Measurements from ENCODE around the gene ANKRD10.

The ANKRD10 gene

GRCh38 chr13:110869805-110870706 is 44.8 kb downstream of the ANKRD10 start (continued):
- TF ChIP-seq ZNF513 (tag by site-specific recombination; IDR thresholded peaks at IDR 0.05) (no peak), ZNF629 (tag by site-specific recombination; IDR thresholded peaks at IDR 0.05) (peak; percentile 99), WT1 (tag by site-specific recombination; IDR thresholded peaks at IDR 0.05) (peak; percentile 85), ZNF302 (tag by site-specific recombination; IDR thresholded peaks at IDR 0.05; ENCODE audit: low read depth) (no peak), ZNF140 (tag by site-specific recombination; IDR thresholded peaks at IDR 0.05) (no peak), ZNF24 (tag by site-specific recombination; IDR thresholded peaks at IDR 0.05) (peak; percentile 98), ZNF394 (tag by site-specific recombination; IDR thresholded peaks at IDR 0.05; ENCODE audit: borderline replicate concordance) (peak; percentile 92), ZNF555 (tag by site-specific recombination; conservative IDR thresholded peaks at IDR 0.05) (no peak), ZNF404 (tag by site-specific recombination; IDR thresholded peaks at IDR 0.05) (no peak), ZFP3 (tag by site-specific recombination; IDR thresholded peaks at IDR 0.05; ENCODE audit: low read depth) (no peak), ZEB2 (tag by site-specific recombination; IDR thresholded peaks at IDR 0.05) (peak; percentile 100), ZXDB (tag by site-specific recombination; IDR thresholded peaks at IDR 0.05) (peak; percentile 86), SP2 (tag by site-specific recombination; IDR thresholded peaks at IDR 0.05) (peak; percentile 80), ZSCAN23 (tag by site-specific recombination; IDR thresholded peaks at IDR 0.05) (peak; percentile 97)

GRCh38 chr13:110869231-110869804 is 45.6 kb downstream of the ANKRD10 start:
- no peaks in the 10 kb centered on the region for H3K9me3 ChIP-seq (ENCODE audit: control insufficient read depth, insufficient read depth, low read depth, low read length)
- CTCF ChIA-PET = no interaction called here
- H3K36me3 ChIP-seq (ENCODE audit: control insufficient read depth in 2 of 2, insufficient read depth in 1 of 2, low read length in 2 of 2) = no peaks in the 10 kb centered on the region
- TF ChIP-seq ZSCAN4 (tag by site-specific recombination; IDR thresholded peaks at IDR 0.05) (no peak), ZNF580 (tag by site-specific recombination; IDR thresholded peaks at IDR 0.05) (no peak), ZNF148 (tag by site-specific recombination; IDR thresholded peaks at IDR 0.05; ENCODE audit: borderline replicate concordance) (no peak), ELK4 (IDR thresholded peaks at IDR 0.05; ENCODE audit: borderline replicate concordance, low read depth, low read length) (no peak), ZNF560 (tag by site-specific recombination; IDR thresholded peaks at IDR 0.05; ENCODE audit: borderline replicate concordance) (no peak), ZNF335 (tag by site-specific recombination; conservative IDR thresholded peaks at IDR 0.05) (no peak), ZNF776 (tag by site-specific recombination; IDR thresholded peaks at IDR 0.05; ENCODE audit: borderline replicate concordance) (no peak), TCF7L2 (IDR thresholded peaks at IDR 0.05; ENCODE audit: borderline replicate concordance, low read depth, low read length) (no peak), ZNF26 (tag by site-specific recombination; IDR thresholded peaks at IDR 0.05) (no peak), YY1 (tag by site-specific recombination; IDR thresholded peaks at IDR 0.05) (no peak)
- POLR2A ChIA-PET = interaction anchor here (1.4 kb wide), 1 partner anchor 254 kb away, joined by 4 read pairs; the partner anchor contains the start of gene NAXD
- no peak overlapping the region; the same call in 1 of the 2 replicates for H3K27ac ChIP-seq (ENCODE audit: extremely low read depth, low read depth, low read length)
- H3K4me3 ChIP-seq (ENCODE audit: low read depth, low read length) = no peak overlapping the region
- H3K4me1 ChIP-seq (ENCODE audit: control insufficient read depth, insufficient read depth, low read length) = no peaks in the 10 kb centered on the region; the same call in 1 of the 2 replicates

Measured in HEK293 (cell line).